Endometrium (tissue), 2 donors: ENCODE data around the gene SDHC.
A peak's percentile ranks its signal among the peaks of the same experiment; 100 is the strongest.
"Not testable (repeated sequence)": the region's sequence is repeated elsewhere in the genome, so short reads cannot be mapped to it uniquely, and the experiment has no call there.

Source experiments
- FAIRE-seq: peaks from 2 replicates; lab custom pipeline; 2012; peaks lifted over from hg19 to GRCh38; lab: Jason Lieb, UNC
- donor health status: control.
- donor health status: control.

Gene SDHC

GRCh38 chr1:161388639-161389038 lies 74.5 kb downstream of the SDHC start:
- no peak for FAIRE-seq

GRCh38 chr1:161389158-161389557 lies 75.0 kb downstream of the SDHC start:
- FAIRE-seq = peak; percentile 4

GRCh38 chr1:161389691-161390558 lies 75.7 kb downstream of the SDHC start:
- FAIRE-seq = no peak

GRCh38 chr1:161390559-161390858 lies 76.3 kb downstream of the SDHC start:
- FAIRE-seq = no peak

GRCh38 chr1:161391136-161391535 lies 77.0 kb downstream of the SDHC start:
- FAIRE-seq = not testable (repeated sequence)

- FAIRE-seq = no peak
These were observed 77.4 kb downstream of the SDHC start for GRCh38 chr1:161391611-161392010.

GRCh38 chr1:161393151-161393550 lies 79.0 kb downstream of the SDHC start:
- FAIRE-seq = no peak

- FAIRE-seq = not testable (repeated sequence)
These were observed 82.9 kb downstream of the SDHC start for GRCh38 chr1:161397038-161397437.

- no peak for FAIRE-seq
These were observed 84.7 kb downstream of the SDHC start for GRCh38 chr1:161398900-161399256.

- FAIRE-seq = no peak
These were observed 85.2 kb downstream of the SDHC start for GRCh38 chr1:161399257-161399998.

GRCh38 chr1:161402446-161402845 lies 88.3 kb downstream of the SDHC start:
- no peak for FAIRE-seq

GRCh38 chr1:161404051-161404597 lies 89.9 kb downstream of the SDHC start:
- FAIRE-seq = no peak

GRCh38 chr1:161406551-161406950 lies 92.4 kb downstream of the SDHC start:
- FAIRE-seq = not testable (repeated sequence)

GRCh38 chr1:161407451-161407985 lies 93.3 kb downstream of the SDHC start:
- no peak for FAIRE-seq

GRCh38 chr1:161408429-161409052 lies 94.4 kb downstream of the SDHC start:
- FAIRE-seq = no peak

- FAIRE-seq = not testable (repeated sequence)
These were observed 95.9 kb downstream of the SDHC start for GRCh38 chr1:161409848-161410635.

GRCh38 chr1:161410636-161410970 lies 96.4 kb downstream of the SDHC start:
- FAIRE-seq = not testable (repeated sequence)
